GM19463 (cell line): ENCODE data around the gene TEAD2.

ENCODE experiments used
- ATAC-seq: cut with Tn5 transposase; IDR thresholded peaks from one replicate; pipeline ENCODE4 v1.9.1; 2021; ENCODE audit warnings: mild to moderate bottlenecking, moderate library complexity; ENCODE audit not compliant: unreplicated experiment

The TEAD2 gene

GRCh38 chr19:49294401-49294800, 67.8 kb downstream of the TEAD2 start:
- ATAC-seq: no peak
